Heart right ventricle (tissue), 16 donors: ENCODE measurements around the gene TSR1. TPM values are rescaled to one million over a fixed set of nuclear protein-coding genes. Genes with fewer than 3 reads are reported as not detected.

ENCODE experiments used
- ATAC-seq, 8 donors: fragments of 200-7000 bp; cut with Tn5 transposase; one replicate each; pipeline ENCODE4 v1.9.1; 2020; ENCODE audit warnings: mild to moderate bottlenecking in 8 of 8, moderate library complexity in 8 of 8, moderate number of reproducible peaks in 1 of 8
- DNase-seq, 2 donors: peaks; one replicate each; pipeline ENCODE4 v3.0.0-alpha.2; 2020
- H3K27ac ChIP-seq, 10 donors: fragments of 200-600 bp; sonication (generic) in 2 of 10; one replicate each; pipeline versions ENCODE4 v1.5.0 to v1.8.0; 2020 to 2022; ENCODE audit warnings: mild to moderate bottlenecking in 3 of 10
- H3K27me3 ChIP-seq, 7 donors: fragments of 200-600 bp; one replicate each; pipeline ENCODE4 v1.8.0; 2021 to 2022; ENCODE audit warnings: mild to moderate bottlenecking in 2 of 7
- H3K36me3 ChIP-seq, 9 donors: fragments of 200-600 bp; sonication (generic) in 1 of 9; one replicate each; pipeline versions ENCODE4 v1.5.0 to v1.8.0; 2020 to 2022; ENCODE audit warnings: mild to moderate bottlenecking in 2 of 9
- H3K4me1 ChIP-seq, 9 donors: fragments of 200-600 bp; sonication (generic) in 1 of 9; one replicate each; pipeline versions ENCODE4 v1.5.0 to v1.8.0; 2020 to 2022; ENCODE audit warnings: mild to moderate bottlenecking in 4 of 9
- H3K4me3 ChIP-seq, 10 donors: fragments of 200-600 bp; sonication (generic) in 2 of 10; one replicate each; pipeline versions ENCODE4 v1.5.0 to v1.8.0; 2020 to 2022; ENCODE audit warnings: mild to moderate bottlenecking in 7 of 10, moderate library complexity in 2 of 10
- H3K9me3 ChIP-seq, 11 donors: fragments of 200-600 bp in 10 of 11; sonication (generic) in 2 of 11; one replicate each; pipeline versions ENCODE4 v1.5.0 to v1.8.0; 2013 to 2022; ENCODE audit warnings: mild to moderate bottlenecking in 2 of 11, control low read depth in 1 of 11, moderate library complexity in 1 of 11
- CTCF ChIP-seq, 9 donors: fragments of 200-600 bp; sonication (generic) in 2 of 9; IDR thresholded peaks; one replicate each; pipeline versions ENCODE4 v1.5.0 to v1.8.0; 2021 to 2022; ENCODE audit warnings: antibody characterized with exemption in 9 of 9, mild to moderate bottlenecking in 5 of 9, moderate library complexity in 1 of 9
- WGBS, 2 donors: extraction: QIAGEN DNeasy Blood & Tissue Kit; methylation state at CpG; one replicate each; pipeline ENCODE4 v1.1.7; 2013; ENCODE audit warnings: inconsistent platforms in 1 of 2; 5-methylcytosine and 5-hydroxymethylcytosine counted together
- intact Hi-C, 10 donors: fragments of 100-400 bp; cut with DNase I; formaldehyde crosslinking; loops; one replicate each; pipeline versions ENCODE4 v1.11.1 to v1.14.2; 2022
- polyA plus RNA-seq, 2 donors: library from polyadenylated mRNA; stranded (reverse); fragments of 200-250 nt; gene quantifications; one replicate each; pipeline ENCODE4 v1.2.3, GENCODE V29; 2013
- total RNA-seq, 10 donors: library from RNA; stranded (reverse); fragmentation: NEBNext Ultra II Directional in 3 of 10; extraction: Animal tissue kit (Norgen Biotek cat#: 25700) in 3 of 10; gene quantifications; one replicate each; pipeline versions ENCODE4 v1.2.1 to v1.2.4, GENCODE V29; 2021 to 2023
- donor health status: Arrhythmogenic right ventricular cardiomyopathy.
- donor health status: ischemic (EF 13 %, LVEDD 7.1; RV severe dilation, severe dysfunction).
- donor health status: healthy with polysubstance abuse.
- donor health status: DM: no; HTN: yes; CAD: no.
- donor health status: DM: no; HTN: no; CAD: no.
- donor health status: ischemic (EF 25% LVEDD 6.9; RV normal size, moderate dysfunction).
- donor health status: ischemic (EF 25% LVEDD 5.7; RV mildly dilated, moderate dysfunction).
- donor health status: healthy.
- donor health status: DM: yes; HTN: yes; CAD: no.
- donor health status: Ischemic cardiomyopathy.
- donor health status: ischemic (EF 35%, LVEDD 5.7; RV mildly dilated, moderate dysfunction).
- donor health status: nonischemic (EF 11% LVEDD 7.7; RV severe dilation, severe dysfunction).
- donor health status: DM: yes; HTN: yes; CAD: no.
- donor health status: PGD.
- donor health status: ischemic (EF 29% LVEDD 5.4; RV normal size, mild dysfunction).
- donor health status: nonischemic (EF 23%, LVEDD 6.1; RV moderate dilation, normal function).

TSR1 gene
- total and polyA plus RNA-seq, 12 donors, result 12.8 to 30.5 (median 22.5) TPM

- no peak for ATAC-seq
- TF ChIP-seq CTCF (IDR thresholded peaks at IDR 0.05), result no peak
- no peak for DNase-seq
- Histone ChIP-seq H3K9me3 (no peaks in the 10 kb centered on the region), H3K27me3 (no peaks in the 10 kb centered on the region), H3K4me3 (no peak overlapping the region), H3K27ac (no peak overlapping the region), H3K36me3 (peaks cover 0 to 95% (median 11%) of the 10 kb centered on the region in 9 donors), H3K4me1 (no peaks in the 10 kb centered on the region)
- intact Hi-C loops, result no loop called here
- 91 to 92% methylated on average over 19 of the region's 19 CpGs for WGBS, 2 donors
These were observed 39.1 kb upstream of the TSR1 start for GRCh38 chr17:2375406-2375805.

- WGBS, 2 donors, result 88% methylated on average over 11 of the region's 11 CpGs
- Histone ChIP-seq H3K36me3 (peaks cover 0 to 91% (median 10%) of the 10 kb centered on the region in 9 donors), H3K27me3 (no peaks in the 10 kb centered on the region), H3K27ac (no peak overlapping the region), H3K4me1 (peaks cover 0 to 5% (median 0%) of the 10 kb centered on the region in 9 donors), H3K4me3 (no peak overlapping the region), H3K9me3 (no peaks in the 10 kb centered on the region)
- DNase-seq (no peak), ATAC-seq (no peak)
- intact Hi-C loops, result no loop called here
- TF ChIP-seq CTCF (IDR thresholded peaks at IDR 0.05), result no peak
These were observed 38.5 kb upstream of the TSR1 start for GRCh38 chr17:2374549-2375285.

GRCh38 chr17:2373179-2373578 is 36.9 kb upstream of the TSR1 start:
- intact Hi-C loops, result no loop called here
- no peaks in the 10 kb centered on the region for H3K9me3 ChIP-seq
- H3K4me1 ChIP-seq, result peaks cover 10 to 20% (median 13%) of the 10 kb centered on the region in 9 donors
- DNase-seq (no peak), ATAC-seq (no peak)
- no peaks in the 10 kb centered on the region for H3K27me3 ChIP-seq
- no peak for TF ChIP-seq CTCF (IDR thresholded peaks at IDR 0.05)
- no peak overlapping the region for H3K27ac ChIP-seq
- WGBS, 2 donors, result 96% methylated on average over 18 of the region's 18 CpGs
- H3K36me3 ChIP-seq, result peaks cover 0 to 76% (median 8%) of the 10 kb centered on the region in 9 donors
- H3K4me3 ChIP-seq, result no peak overlapping the region

- ATAC-seq, result no peak
- intact Hi-C loops, result no loop called here
- 86 to 92% methylated on average over 16 of the region's 16 CpGs for WGBS, 2 donors
- Histone ChIP-seq H3K36me3 (peaks cover 0 to 71% (median 3%) of the 10 kb centered on the region in 9 donors), H3K27me3 (no peaks in the 10 kb centered on the region), H3K9me3 (no peaks in the 10 kb centered on the region), H3K4me1 (peaks cover 12 to 25% (median 18%) of the 10 kb centered on the region in 9 donors), H3K4me3 (no peak overlapping the region), H3K27ac (no peak overlapping the region)
- DNase-seq, result no peak
- TF ChIP-seq CTCF (IDR thresholded peaks at IDR 0.05), result no peak
These were observed 36.4 kb upstream of the TSR1 start for GRCh38 chr17:2372681-2373080.
